T-helper 17 cell (primary cell): ENCODE results near the gene MRPL33. TPM values are rescaled to one million over a fixed set of nuclear protein-coding genes. Genes with fewer than 3 reads are reported as not detected.
A peak's percentile ranks its signal among the peaks of the same experiment; 100 is the strongest.
"Not testable (repeated sequence)": the region's sequence is repeated elsewhere in the genome, so short reads cannot be mapped to it uniquely, and the experiment has no call there.

Source experiments
- ATAC-seq: fragments of 150-1000 bp; cut with Tn5 transposase; 2 replicates; pipeline ENCODE4 v1.10.0; 2021; ENCODE audit warnings: mild to moderate bottlenecking, moderate library complexity
- DNase-seq, 3 donors: peaks; one replicate each; pipeline versions ENCODE4 v3.0.0 to v3.0.0-alpha.2; 2020 to 2021
- H3K9me3 ChIP-seq: one replicate; pipeline ENCODE4 v1.7.0; 2013; ENCODE audit warnings: low read length, mild to moderate bottlenecking; ENCODE audit not compliant: control insufficient read depth, poor library complexity, severe bottlenecking
- H3K27ac Mint-ChIP-seq: one replicate; pipeline ENCODE4 v1.8.0; 2022; ENCODE audit warnings: mild to moderate bottlenecking, moderate library complexity, mixed read lengths
- H3K27me3 Mint-ChIP-seq: one replicate; pipeline ENCODE4 v1.8.0; 2022; ENCODE audit warnings: mixed read lengths
- H3K36me3 Mint-ChIP-seq: one replicate; pipeline ENCODE4 v1.8.0; 2022; ENCODE audit warnings: low read depth, mixed read lengths
- H3K4me1 Mint-ChIP-seq: one replicate; pipeline ENCODE4 v1.8.0; 2022; ENCODE audit warnings: mild to moderate bottlenecking, mixed read lengths
- H3K4me3 Mint-ChIP-seq: one replicate; pipeline ENCODE4 v1.8.0; 2022; ENCODE audit warnings: mild to moderate bottlenecking, moderate library complexity, mixed read lengths
- total RNA-seq, 4 donors: library from RNA in 2 of 4; stranded (reverse) in 2 of 4; gene quantifications; one replicate each; pipeline ENCODE4 v1.2.3 and lab custom pipeline; 2022 to 2026

The MRPL33 gene
- total RNA-seq, 2 donors from 2014 or later: 24.6 to 38.9 TPM

DNA sequence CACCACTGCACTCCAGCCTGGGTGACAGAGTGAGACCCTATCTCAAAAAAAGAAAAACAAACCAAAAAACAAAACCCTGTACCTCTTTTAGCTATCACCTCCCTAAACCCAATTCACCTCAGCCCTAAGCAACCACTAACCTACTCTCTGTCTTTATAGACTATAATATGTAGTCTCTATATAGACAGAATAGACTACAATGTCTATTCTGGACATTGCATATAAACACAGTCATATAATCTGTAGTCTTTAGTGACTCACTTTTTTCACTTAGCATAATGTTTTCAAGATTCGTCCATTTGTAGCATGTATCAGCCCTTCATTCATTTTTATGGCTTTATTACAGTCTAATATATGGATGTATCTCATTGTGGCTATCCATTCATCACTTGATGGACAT lies 37.2 kb upstream of the MRPL33 start:
- Mint-ChIP-seq H3K27ac (no peak overlapping the region), H3K27me3 (peaks cover 4% of the 10 kb centered on the region), H3K4me1 (peaks cover 9% of the 10 kb centered on the region), H3K36me3 (no peaks in the 10 kb centered on the region), H3K4me3 (no peak overlapping the region)
- DNase-seq (no peak), ATAC-seq (no peak)
- no peaks in the 10 kb centered on the region for H3K9me3 ChIP-seq

DNA sequence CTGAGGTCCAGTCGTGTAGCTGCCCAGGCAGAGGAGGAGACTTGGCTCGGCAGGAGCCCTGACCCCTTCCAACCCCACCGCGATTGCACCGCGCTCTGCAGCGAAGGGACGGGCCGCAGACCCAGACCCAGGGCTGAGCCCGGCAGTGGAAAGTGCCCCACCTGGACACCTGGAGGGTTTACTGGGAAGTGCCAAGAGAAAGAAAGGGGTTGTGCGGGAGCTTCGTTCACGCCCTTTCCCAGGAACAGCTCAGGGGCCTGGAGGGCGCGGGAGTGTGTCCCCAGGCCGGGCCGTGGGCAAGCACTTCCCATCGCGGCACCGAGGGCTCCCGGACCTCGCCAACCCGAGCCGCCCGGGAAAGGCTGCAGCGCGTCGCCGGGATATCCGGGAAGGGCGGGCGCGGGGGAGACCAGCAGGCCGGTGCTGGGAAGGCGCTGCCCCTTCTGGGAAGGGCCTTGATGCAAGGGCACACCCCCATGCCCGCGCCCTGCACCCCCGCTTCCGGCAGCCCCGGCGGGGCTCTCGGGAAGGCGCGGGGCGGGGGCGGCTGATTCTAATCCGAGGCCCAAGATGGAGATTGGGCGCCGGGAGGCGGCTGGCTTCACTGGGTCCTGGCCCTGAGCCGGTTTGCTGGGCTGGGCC lies 36.1 kb upstream of the MRPL33 start:
- peak overlapping the region; percentile 85 for H3K4me3 Mint-ChIP-seq
- peak overlapping the region; percentile 39 for H3K27ac Mint-ChIP-seq
- ATAC-seq: peak; percentile 79
- no peaks in the 10 kb centered on the region for H3K36me3 Mint-ChIP-seq
- peaks cover 4% of the 10 kb centered on the region for H3K27me3 Mint-ChIP-seq
- H3K4me1 Mint-ChIP-seq: peaks cover 6% of the 10 kb centered on the region
- DNase-seq: peak; percentile 11 to 24 (median 14)
- H3K9me3 ChIP-seq: no peaks in the 10 kb centered on the region

DNA sequence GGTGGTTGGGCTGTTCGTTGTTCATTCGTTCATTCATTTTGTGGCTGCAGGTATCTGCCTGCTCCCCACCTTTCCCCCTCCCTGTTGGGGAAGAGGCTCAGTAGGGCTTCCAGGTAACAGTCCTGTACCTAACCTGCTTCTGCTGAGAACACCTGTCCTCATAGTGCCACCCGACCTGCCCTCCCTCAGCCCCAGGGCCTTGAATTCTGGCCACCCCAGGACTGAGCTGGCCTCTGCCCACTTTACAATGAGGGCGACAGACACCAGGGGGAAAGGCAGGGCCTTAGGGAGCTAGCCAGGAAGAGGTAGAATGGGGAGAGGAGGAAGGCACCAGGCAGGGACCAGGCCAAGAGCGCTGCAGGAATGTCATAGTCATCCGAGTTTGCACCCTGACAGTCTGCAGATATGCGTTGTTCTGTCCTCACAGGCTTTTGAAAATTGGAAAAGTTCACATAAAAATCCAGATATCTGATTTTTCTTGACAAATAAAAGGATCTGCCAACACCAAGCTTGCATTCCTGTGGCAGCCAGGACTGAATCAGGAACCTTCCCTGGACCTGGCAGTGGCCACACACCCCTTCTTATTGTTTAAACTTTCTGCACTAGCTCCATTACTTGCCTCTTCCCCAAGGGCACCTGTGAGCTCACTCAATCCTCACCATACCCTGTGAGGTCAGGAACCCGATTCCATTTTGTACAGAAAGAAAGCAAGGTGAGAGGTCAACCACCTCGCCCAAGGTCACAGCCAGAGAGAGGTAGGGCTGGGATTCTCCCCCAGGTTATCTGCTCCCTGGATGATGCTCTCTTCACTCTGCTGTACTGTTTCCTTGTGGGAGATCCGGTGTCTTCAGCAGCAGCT lies 35.3 kb upstream of the MRPL33 start:
- no peaks in the 10 kb centered on the region for H3K9me3 ChIP-seq
- Mint-ChIP-seq H3K27me3 (peaks cover 8% of the 10 kb centered on the region), H3K4me3 (peak overlapping the region; percentile 85), H3K4me1 (peaks cover 6% of the 10 kb centered on the region), H3K27ac (peak overlapping the region; percentile 39), H3K36me3 (no peaks in the 10 kb centered on the region)
- no peak for ATAC-seq
- DNase-seq: no peak

DNA sequence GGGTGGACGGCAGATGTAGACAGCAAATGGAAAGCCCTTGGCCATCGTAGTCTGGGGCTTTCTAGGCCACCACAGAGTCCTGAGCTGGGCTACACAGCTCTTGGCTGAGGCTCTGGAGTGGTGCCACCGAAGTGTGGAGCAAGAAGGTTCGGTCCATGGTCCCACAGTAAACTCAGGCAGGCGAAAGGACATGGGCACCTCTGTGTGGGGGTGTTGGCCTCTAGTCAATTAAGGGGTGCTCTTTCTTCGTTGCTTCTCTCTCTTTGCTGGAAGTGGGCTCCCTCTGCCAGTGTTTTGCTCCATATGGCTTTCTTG lies 34.7 kb upstream of the MRPL33 start:
- no peak for ATAC-seq
- H3K9me3 ChIP-seq: no peaks in the 10 kb centered on the region
- Mint-ChIP-seq H3K36me3 (no peaks in the 10 kb centered on the region), H3K4me1 (peaks cover 6% of the 10 kb centered on the region), H3K27ac (no peak overlapping the region), H3K27me3 (peaks cover 11% of the 10 kb centered on the region), H3K4me3 (no peak overlapping the region)
- DNase-seq: no peak

DNA sequence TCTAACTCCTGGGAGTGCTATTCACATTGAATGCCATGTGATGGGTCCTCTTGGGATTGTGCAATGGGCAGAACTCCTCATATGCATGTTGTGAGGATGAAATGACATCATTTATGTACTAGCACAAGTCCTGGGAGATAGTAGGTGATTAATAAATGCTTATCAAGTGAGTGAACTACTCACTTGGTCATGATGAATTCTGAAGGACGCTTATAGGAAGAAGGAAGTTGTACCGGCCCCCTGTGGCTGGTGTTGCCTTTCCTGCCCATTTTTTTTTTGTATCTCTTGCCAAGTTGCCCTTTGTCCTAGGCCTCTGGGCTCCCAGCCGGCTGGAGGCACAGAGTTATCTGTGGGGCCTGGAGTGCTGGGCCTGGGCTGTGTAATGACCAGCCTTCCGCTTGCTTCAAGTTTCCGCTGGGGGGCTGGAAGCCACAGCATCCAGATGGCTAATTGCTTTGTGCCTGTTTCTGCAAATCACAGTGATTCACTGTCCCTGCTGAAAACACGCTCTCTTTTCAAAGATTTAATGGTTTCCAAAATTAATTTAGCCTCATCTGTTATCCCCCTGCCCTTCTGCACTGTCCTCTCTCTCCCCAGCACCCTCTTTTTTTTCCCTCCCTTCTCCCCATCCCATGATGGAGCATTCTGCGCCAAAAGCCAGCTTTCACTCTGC lies 33.7 kb upstream of the MRPL33 start:
- H3K4me3 Mint-ChIP-seq: no peak overlapping the region
- H3K36me3 Mint-ChIP-seq: no peaks in the 10 kb centered on the region
- ATAC-seq: no peak
- no peak overlapping the region for H3K27ac Mint-ChIP-seq
- DNase-seq: no peak
- H3K27me3 Mint-ChIP-seq: peaks cover 11% of the 10 kb centered on the region
- H3K4me1 Mint-ChIP-seq: peaks cover 6% of the 10 kb centered on the region
- H3K9me3 ChIP-seq: no peaks in the 10 kb centered on the region

DNA sequence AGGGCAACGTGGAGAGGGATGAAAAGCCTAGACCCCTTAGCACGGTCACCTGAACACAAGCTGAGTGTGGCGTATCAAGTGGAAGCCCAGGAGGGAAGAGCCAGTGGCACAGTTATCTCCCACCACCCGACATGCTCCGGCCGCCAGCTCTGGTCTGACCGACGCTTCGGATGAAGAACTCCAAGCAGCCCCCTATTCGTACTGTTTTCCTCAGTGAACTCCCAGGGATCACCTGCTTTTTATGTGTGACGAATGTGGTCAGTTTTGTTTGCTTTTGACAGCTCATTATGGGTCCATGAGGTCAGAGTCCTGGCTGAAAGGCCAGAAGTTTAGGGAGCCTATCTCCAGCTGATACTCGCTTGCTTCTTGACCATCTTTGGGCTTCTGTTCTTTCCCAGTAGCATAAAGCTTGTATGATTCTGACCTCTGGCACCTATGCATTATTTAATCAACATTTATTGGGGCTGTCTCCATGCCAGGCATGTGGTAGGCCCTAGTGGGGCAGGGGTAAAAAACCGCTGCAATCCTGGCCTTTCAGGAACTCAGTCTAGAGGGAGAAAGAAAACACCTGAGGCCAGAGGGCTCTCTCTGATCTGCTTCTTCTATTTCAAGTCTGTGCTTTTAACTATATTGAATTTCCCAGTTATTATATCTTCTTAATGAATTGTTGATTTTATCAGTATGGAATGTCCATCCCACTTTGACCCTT lies 33.0 kb upstream of the MRPL33 start:
- Mint-ChIP-seq H3K36me3 (no peaks in the 10 kb centered on the region), H3K4me3 (no peak overlapping the region), H3K27me3 (peaks cover 11% of the 10 kb centered on the region), H3K27ac (no peak overlapping the region), H3K4me1 (peaks cover 6% of the 10 kb centered on the region)
- ATAC-seq: no peak
- no peaks in the 10 kb centered on the region for H3K9me3 ChIP-seq
- DNase-seq: no peak

DNA sequence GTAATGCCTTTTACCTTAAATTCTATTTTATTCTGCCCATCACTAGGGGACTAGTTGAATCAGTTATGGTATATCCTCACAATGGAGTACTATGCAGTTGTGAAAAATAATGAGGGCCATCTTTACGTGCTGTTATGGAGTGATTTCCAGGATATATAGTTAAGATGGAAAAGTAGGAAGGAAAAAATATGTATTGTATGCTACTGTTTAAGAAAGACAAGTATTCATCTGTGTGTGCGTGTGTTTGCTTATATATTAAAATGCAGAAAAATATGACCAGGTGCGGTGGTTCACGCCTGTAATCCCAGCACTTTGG lies 32.5 kb upstream of the MRPL33 start:
- H3K9me3 ChIP-seq: no peaks in the 10 kb centered on the region
- DNase-seq: no peak
- no peak for ATAC-seq
- Mint-ChIP-seq H3K36me3 (no peaks in the 10 kb centered on the region), H3K27ac (no peak overlapping the region), H3K4me1 (peaks cover 6% of the 10 kb centered on the region), H3K27me3 (peaks cover 11% of the 10 kb centered on the region), H3K4me3 (no peak overlapping the region)

DNA sequence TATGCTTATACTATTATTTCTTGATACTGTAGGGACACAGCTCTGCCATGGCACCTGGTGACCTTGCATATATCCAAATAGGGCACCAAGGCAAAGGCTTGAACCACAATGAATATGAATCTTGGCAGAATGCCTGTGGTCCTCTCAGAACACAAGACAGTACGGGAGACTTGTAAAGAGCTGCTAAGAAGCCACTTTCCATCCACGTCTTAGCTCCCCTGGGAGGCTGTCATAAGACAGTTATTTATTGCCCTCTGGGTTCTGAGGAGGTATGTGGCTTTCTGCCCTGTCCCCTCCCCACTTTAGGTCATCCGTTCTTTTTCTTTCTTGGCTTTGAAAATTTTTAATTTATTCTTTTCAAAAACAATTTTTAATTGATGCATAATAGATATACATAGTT lies 29.8 kb upstream of the MRPL33 start:
- Mint-ChIP-seq H3K4me3 (no peak overlapping the region), H3K27me3 (peaks cover 20% of the 10 kb centered on the region), H3K4me1 (no peaks in the 10 kb centered on the region), H3K27ac (no peak overlapping the region), H3K36me3 (no peaks in the 10 kb centered on the region)
- ATAC-seq (no peak), DNase-seq (no peak)
- no peaks in the 10 kb centered on the region for H3K9me3 ChIP-seq

DNA sequence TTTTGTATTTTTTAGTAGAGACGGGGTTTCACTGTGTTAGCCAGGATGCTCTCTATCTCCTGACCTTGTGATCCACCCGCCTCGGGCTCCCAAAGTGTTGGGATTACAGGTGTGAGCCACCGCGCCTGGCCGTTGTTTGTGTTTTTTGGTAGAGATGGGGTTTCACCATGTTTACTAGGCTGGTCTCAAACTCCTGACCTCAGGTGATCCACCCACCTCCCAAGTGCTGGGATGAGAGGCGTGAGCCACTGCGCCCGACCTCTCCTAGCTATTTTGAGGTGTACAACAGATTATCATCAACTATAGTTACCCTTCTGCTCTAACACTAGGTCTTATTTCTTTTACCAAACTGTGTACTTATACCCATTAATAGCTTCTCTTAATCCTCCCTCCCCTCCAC lies 28.9 kb upstream of the MRPL33 start:
- Mint-ChIP-seq H3K27ac (peak overlapping the region; percentile 43), H3K27me3 (peaks cover 20% of the 10 kb centered on the region), H3K4me1 (no peaks in the 10 kb centered on the region), H3K4me3 (no peak overlapping the region), H3K36me3 (no peaks in the 10 kb centered on the region)
- DNase-seq (no peak), ATAC-seq (no peak)
- H3K9me3 ChIP-seq: no peaks in the 10 kb centered on the region

DNA sequence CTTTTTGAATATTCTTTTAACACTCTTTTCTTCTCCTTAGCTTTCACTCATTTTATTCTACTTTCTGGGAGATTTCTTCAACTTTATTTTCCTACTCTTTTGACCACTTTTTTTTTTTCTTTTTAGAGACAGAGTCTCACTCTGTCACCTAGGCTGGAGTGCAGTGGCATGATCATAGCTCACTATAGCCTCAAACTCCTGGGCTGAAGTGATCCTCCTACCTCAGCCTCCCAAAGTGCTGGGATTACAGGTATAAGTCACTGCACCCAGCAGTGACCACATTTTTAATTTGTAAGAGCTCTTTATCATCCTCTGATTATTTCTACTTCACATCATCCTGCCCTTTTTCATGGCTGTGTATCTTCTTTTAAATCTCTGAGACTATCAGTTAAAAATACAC lies 26.0 kb upstream of the MRPL33 start:
- H3K27ac Mint-ChIP-seq, H3K4me1 Mint-ChIP-seq, ATAC-seq, H3K9me3 ChIP-seq, DNase-seq, H3K4me3 Mint-ChIP-seq, H3K36me3 Mint-ChIP-seq: not testable (repeated sequence)
- peaks cover 16% of the 10 kb centered on the region for H3K27me3 Mint-ChIP-seq

DNA sequence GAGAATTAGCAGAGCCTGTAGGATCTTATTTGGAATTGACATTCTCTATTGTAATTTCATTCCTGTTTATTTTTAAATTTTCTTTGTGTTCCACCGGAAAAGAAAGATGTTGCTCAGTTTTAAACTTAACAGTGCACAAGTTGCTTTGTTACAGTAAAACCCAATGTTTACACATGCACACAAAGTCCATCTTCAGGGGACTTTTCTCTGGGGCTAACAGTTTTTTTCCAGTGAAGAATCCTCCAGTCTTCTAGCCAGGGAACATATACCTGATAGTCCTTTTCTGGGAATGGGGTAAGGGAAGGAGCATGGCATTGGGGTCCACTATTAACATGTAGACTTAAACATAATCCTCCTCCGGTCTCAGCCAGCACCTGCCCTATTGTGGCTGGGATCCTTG lies 25.2 kb upstream of the MRPL33 start:
- H3K27ac Mint-ChIP-seq: no peak overlapping the region
- H3K9me3 ChIP-seq: no peaks in the 10 kb centered on the region
- H3K4me1 Mint-ChIP-seq: no peaks in the 10 kb centered on the region
- no peak overlapping the region for H3K4me3 Mint-ChIP-seq
- ATAC-seq: no peak
- no peaks in the 10 kb centered on the region for H3K36me3 Mint-ChIP-seq
- H3K27me3 Mint-ChIP-seq: peaks cover 11% of the 10 kb centered on the region
- no peak for DNase-seq

DNA sequence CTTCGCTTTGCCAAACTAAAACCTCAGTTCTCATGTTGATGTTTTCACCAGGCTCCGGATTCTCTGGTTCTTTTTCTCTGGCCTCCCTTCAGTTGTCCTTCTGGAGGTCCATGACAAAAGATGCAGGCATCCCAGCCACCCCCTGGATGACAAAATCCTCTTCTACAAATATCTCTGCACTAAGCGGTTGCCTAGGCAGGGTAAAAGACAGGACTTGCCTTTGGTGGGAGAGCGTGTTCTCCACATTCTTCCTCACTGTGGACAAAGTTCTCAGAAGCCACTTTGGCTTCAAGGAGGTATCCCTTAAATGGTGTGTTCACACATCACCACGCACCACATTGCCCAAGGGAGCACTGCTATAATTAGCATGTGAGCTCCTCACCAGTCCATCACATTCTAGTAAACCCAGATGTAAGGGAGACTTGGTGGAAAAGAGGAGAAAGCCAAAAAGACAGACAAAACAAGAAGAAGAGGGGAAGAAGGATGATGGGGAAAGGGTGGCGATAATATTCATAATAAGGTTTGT lies 23.6 kb upstream of the MRPL33 start:
- no peak for ATAC-seq
- no peak for DNase-seq
- peak overlapping the region; percentile 22 for H3K27ac Mint-ChIP-seq
- peaks cover 16% of the 10 kb centered on the region for H3K27me3 Mint-ChIP-seq
- no peaks in the 10 kb centered on the region for H3K36me3 Mint-ChIP-seq
- H3K4me1 Mint-ChIP-seq: no peaks in the 10 kb centered on the region
- H3K9me3 ChIP-seq: no peaks in the 10 kb centered on the region
- H3K4me3 Mint-ChIP-seq: no peak overlapping the region
